Adrenal gland (tissue), 12 donors: Measurements from ENCODE around the gene CCDC183. TPM values are rescaled to one million over a fixed set of nuclear protein-coding genes. Genes with fewer than 3 reads are reported as not detected.
A peak's percentile ranks its signal among the peaks of the same experiment; 100 is the strongest.
"Not testable (repeated sequence)": the region's sequence is repeated elsewhere in the genome, so short reads cannot be mapped to it uniquely, and the experiment has no call there.

Experiments used
- DNase-seq, 7 donors: peaks; one replicate each; pipeline ENCODE4 v3.0.0-alpha.2; 2019 to 2020
- H3K27ac ChIP-seq, 5 donors: fragments of 200-600 bp; sonication (generic) in 4 of 5; 1 replicate in 3 of 5; 2 replicates in 2 of 5; pipeline versions ENCODE4 v1.5.1 to v1.8.0; 2016 to 2020; ENCODE audit warnings: mild to moderate bottlenecking in 1 of 5
- H3K27me3 ChIP-seq: fragments of 200-600 bp; 2 replicates; pipeline ENCODE4 v1.8.0; 2021
- H3K36me3 ChIP-seq, 2 donors: fragments of 200-600 bp; replicated peaks in 1 of 2; 1 replicate in 1 of 2; 2 replicates in 1 of 2; pipeline versions ENCODE4 v1.5.1 to v1.8.0; 2018 to 2022
- H3K4me1 ChIP-seq, 2 donors: fragments of 200-600 bp; replicated peaks in 1 of 2; 1 replicate in 1 of 2; 2 replicates in 1 of 2; pipeline versions ENCODE4 v1.5.1 to v1.8.0; 2018 to 2021
- H3K4me3 ChIP-seq, 4 donors: fragments of 200-600 bp; sonication (generic) in 3 of 4; one replicate each; pipeline ENCODE4 v1.5.1; 2016 to 2018
- H3K9me3 ChIP-seq, 3 donors: fragments of 200-600 bp; sonication (generic) in 1 of 3; replicated peaks in 1 of 3; 1 replicate in 2 of 3; 2 replicates in 1 of 3; pipeline versions ENCODE4 v1.5.1 to v1.8.0; 2016 to 2021
- CTCF ChIP-seq, 6 experiments: fragments of 450-650 bp in 4 of 6; fragments of 200-600 bp in 2 of 6; sonication (generic) in 1 of 6; IDR thresholded peaks; 1 replicate in 5 of 6; 2 replicates in 1 of 6; pipeline versions ENCODE4 v1.5.1 to v1.8.0; 2016 to 2021; ENCODE audit warnings: antibody characterized with exemption in 6 of 6, mild to moderate bottlenecking in 2 of 6, moderate library complexity in 1 of 6
- POLR2A ChIP-seq, 2 donors: fragments of 450-650 bp; IDR thresholded peaks; one replicate each; pipeline ENCODE4 v1.6.1; 2017; ENCODE audit warnings: antibody characterized with exemption in 2 of 2, mild to moderate bottlenecking in 2 of 2, moderate library complexity in 1 of 2
- WGBS, 4 donors: extraction: QIAGEN DNeasy Blood & Tissue Kit in 2 of 4; methylation state at CpG; one replicate each; pipeline versions ENCODE4 v1.1.5 to v1.1.7; 2013 to 2017; 5-methylcytosine and 5-hydroxymethylcytosine counted together
- intact Hi-C, 2 donors: fragments of 100-400 bp; cut with DNase I; formaldehyde crosslinking; loops; one replicate each; pipeline versions ENCODE4 v1.14.1 to v1.15.0; 2022 to 2023
- polyA plus RNA-seq, 3 donors: library from polyadenylated mRNA; stranded (reverse); fragments of 200-250 nt in 2 of 3; fragments of 350-450 nt in 1 of 3; fragmentation: Illumina TruSeq in 1 of 3; extraction: RNeasy Lipid Tissue Mini Kit (QIAGEN cat#74804) in 1 of 3; gene quantifications; one replicate each; pipeline ENCODE4 v1.2.3, GENCODE V29; 2013 to 2014
- total RNA-seq, 9 donors: library from RNA; depleted of rRNA in 4 of 9; stranded (reverse); fragments of >200 nt in 4 of 9; fragments of 120-200 nt in 1 of 9; fragmentation: NEBNext Ultra II Directional in 1 of 9; extraction: Animal tissue kit (Norgen Biotek cat#: 25700) in 1 of 9; gene quantifications; one replicate each; pipeline versions ENCODE4 v1.1.0 to v1.2.4, GENCODE V29; 2013 to 2023
- donor health status: healthy with polysubstance abuse.
- donor health status: Bipolar disorder and iron deficiency.
- donor health status: DM: yes; HTN: yes; CAD: no.
- donor health status: DM: no; HTN: no; CAD: no.
- donor health status: DM: no; HTN: no; CAD: no.
- donor health status: DM: yes; HTN: yes; CAD: no.

The CCDC183 gene
- total and polyA plus RNA-seq, 12 donors: 0.46 to 17.5 (median 1.8) TPM; not detected in 1

DNA sequence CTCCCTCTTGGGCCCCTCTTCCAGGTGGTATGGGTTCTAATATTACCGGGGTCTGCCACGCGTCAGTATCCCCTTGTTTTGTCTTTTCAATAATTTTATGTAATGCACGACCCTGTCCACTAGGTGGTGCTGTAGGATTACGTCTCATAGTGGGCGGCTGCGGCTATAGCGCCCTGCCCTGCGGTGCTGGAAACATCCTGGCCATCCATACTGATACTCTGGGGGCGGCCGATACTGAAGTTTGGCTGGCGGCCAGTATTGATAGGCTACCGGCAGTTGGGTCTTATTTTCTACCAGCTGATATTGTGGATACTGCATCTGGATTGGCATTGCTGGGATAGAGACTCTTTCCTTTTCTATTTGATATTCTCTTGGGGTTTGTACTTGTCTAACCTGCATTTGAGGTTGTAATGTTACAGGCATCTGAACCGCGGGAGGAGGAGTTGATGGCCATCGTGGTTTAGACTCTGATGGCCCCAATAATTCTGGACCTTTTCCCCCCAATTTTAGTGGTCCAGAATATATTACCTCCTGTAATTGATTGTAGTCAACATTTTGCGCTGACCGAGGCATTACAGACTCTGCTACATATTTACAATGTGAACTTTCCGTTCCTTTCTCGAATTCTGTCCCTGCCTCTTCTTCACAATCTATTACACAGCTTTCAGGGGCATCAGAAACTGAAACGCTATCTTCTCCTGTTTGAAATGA, 8.3 kb upstream of the CCDC183 start:
- 16 to 20% (median 17%) methylated on average over 21 of the region's 21 CpGs for WGBS, 4 donors
- intact Hi-C loops: loop anchor here (5.0 to 10.0 kb wide), 3 partner anchors 244 to 447 kb away; partner anchors contain the start of genes FUT7 (in 1 of the 2) and SLC34A3 (in 1 of the 2)
- DNase-seq: peak; percentile 57 to 85 (median 67)

DNA sequence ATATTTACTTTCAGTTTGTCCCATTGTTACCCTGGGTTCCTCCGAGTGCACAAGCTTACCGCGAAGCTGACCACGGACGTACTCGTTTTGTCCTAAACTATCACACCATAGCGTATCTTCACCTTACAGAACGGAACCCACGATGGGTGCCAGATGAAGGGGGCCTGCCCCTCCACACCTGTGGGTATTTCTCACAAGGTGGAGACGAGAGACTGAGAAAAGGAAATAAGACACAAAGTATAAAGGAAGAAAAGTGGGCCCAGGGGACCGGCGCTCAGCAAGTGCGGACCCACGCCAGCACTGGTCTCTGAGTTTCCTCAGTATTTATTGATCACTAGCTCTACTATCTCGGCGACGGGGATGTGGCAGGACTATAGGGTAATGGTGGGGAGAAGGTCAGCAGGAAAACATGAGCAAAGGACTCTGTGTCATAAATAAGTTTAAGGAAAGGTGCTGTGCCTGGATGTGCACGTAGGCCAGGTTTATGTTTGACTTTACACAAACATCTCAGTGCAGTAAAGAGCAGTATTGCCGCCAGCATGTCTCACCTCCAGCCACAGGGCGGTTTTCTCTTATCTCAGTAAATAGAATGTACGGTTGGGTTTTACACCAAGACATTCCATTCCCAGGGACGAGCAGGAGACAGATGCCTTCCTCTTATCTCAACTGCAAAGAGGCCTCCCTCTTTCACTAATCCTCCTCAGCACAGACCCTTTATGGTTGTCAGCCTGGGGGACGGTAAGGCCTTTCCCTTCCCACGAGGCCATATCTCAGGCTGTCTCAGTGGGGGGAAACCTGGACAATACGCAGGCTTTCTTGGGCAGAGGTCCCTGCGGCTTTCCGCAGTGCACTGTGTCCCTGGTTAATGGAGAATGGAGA, 7.3 kb upstream of the CCDC183 start:
- WGBS, 4 donors: 70 to 82% (median 74%) methylated on average over 25 to 27 of the region's 27 CpGs
- intact Hi-C loops: loop anchor here (5.0 to 10.0 kb wide), 3 partner anchors 243 to 446 kb away; partner anchors contain the start of genes FUT7 (in 1 of the 2) and SLC34A3 (in 1 of the 2)
- not testable (repeated sequence) for H3K36me3 ChIP-seq, H3K4me3 ChIP-seq, H3K27ac ChIP-seq, H3K27me3 ChIP-seq, H3K9me3 ChIP-seq
- DNase-seq: peak in 1 of 7 donors; percentile 54
- peaks cover 5 to 18% of the 10 kb centered on the region in 2 donors for H3K4me1 ChIP-seq

More for the DNA sequence above, 8.3 kb upstream of the CCDC183 start:
- Histone ChIP-seq H3K27me3 (no peaks in the 10 kb centered on the region), H3K4me3 (no peak overlapping the region), H3K36me3 (peaks cover 0 to 4% of the 10 kb centered on the region in 2 donors), H3K27ac (no peak overlapping the region), H3K9me3 (no peaks in the 10 kb centered on the region), H3K4me1 (peaks cover 5 to 18% of the 10 kb centered on the region in 2 donors)
- no peak for TF ChIP-seq POLR2A (IDR thresholded peaks at IDR 0.05)
- TF ChIP-seq CTCF (IDR thresholded peaks at IDR 0.05): peak; percentile 72 to 94 (median 88)

GRCh38 chr9:136789523-136789937, 6.6 kb upstream of the CCDC183 start:
- no peak for DNase-seq
- TF ChIP-seq CTCF (IDR thresholded peaks at IDR 0.05) (no peak), POLR2A (IDR thresholded peaks at IDR 0.05) (no peak)
- Histone ChIP-seq H3K27me3 (no peaks in the 10 kb centered on the region), H3K9me3 (no peaks in the 10 kb centered on the region), H3K4me3 (no peak overlapping the region), H3K4me1 (peaks cover 5 to 18% of the 10 kb centered on the region in 2 donors), H3K36me3 (peaks cover 0 to 5% of the 10 kb centered on the region in 2 donors), H3K27ac (no peak overlapping the region)
- intact Hi-C loops: loop anchor here (5.0 to 10.0 kb wide), 3 partner anchors 243 to 445 kb away; partner anchors contain the start of genes FUT7 (in 1 of the 2) and SLC34A3 (in 1 of the 2)
- 63 to 79% (median 69%) methylated on average over 3 of the region's 3 CpGs for WGBS, 4 donors

DNA sequence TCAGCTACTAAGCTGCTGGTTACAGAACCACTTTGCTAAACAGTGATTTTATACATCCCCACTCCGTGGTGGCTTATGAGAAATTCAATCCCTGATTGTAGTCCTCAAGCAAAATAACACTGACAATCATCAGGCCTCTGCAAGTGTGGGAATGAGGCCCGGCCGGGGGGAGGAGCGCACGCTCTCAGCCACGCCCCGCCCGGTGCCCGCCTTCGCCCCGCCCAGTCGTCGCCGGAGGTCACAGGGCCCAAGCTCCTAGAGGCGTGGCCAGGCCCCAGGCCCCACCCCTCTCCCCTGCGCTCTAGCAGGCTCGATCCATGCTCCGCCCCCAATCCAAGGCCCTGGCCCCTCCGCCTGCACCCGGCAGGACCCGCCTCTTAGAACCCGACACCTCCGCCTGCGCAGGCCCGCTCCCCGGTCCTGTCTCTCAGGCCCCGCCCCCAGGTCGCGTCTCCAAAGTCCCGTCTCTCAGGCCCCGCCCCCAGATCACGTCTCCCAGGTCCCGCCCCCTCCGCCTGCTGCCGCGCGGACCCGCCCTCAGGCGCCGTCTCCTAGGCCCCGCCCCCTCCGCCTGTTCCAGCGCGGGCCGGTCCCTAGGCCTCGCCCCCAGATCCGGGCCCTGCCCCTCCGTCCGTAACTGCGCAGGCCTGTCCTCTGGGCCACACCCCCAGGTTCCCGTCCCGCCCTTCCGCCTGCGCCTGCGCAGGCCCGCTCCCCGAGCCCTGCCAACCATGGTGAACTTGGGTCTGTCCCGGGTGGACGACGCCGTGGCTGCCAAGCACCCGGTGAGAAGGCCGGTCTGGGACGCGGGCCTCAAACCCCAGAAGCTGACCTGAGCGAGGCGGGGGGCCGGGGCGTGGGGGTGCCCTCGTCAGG, 5.3 kb upstream of the CCDC183 start, which contains the start of gene TMEM141:
TMEM141 (plus strand) TSS at position 705 of the 876 bp plus-strand sequence; CDS start at position 732, 27 bp downstream.
- WGBS, 4 donors: 0 to 1% (median 0%) methylated on average over 10 to 70 of the region's 70 CpGs
- Histone ChIP-seq H3K36me3 (peaks cover 0 to 5% of the 10 kb centered on the region in 2 donors), H3K9me3 (no peaks in the 10 kb centered on the region), H3K27me3 (no peaks in the 10 kb centered on the region), H3K27ac (peak within 1 kb of the TSS in 4 of 5 donors; percentile 63 to 93 (median 82)), H3K4me1 (peaks cover 5 to 18% of the 10 kb centered on the region in 2 donors), H3K4me3 (peak within 1 kb of the TSS; percentile 16 to 89 (median 74))
- TF ChIP-seq CTCF (IDR thresholded peaks at IDR 0.05) (no peak), POLR2A (IDR thresholded peaks at IDR 0.05) (peak in 1 of 2 donors; percentile 59)
- intact Hi-C loops: loop anchor here in 1 of 2 donors (10.0 kb wide), 1 partner anchor 54 kb away; the partner anchor contains the start of genes AJM1 and PHPT1
- peak; percentile 100 for DNase-seq
